ENCODE results near the gene GCK.

GRCh38 chr7:44150466-44150832, 38.8 kb downstream of the GCK start:
- TF ChIP-seq CTCF (IDR thresholded peaks at IDR 0.05; ENCODE audit: poor library complexity) (no peak), EZH2 (IDR thresholded peaks at IDR 0.05; ENCODE audit: borderline replicate concordance) (no peak)
